Prostate gland (tissue), 2 donors: ENCODE results near the gene DSCAM.

ENCODE experiments used
- CTCF ChIP-seq, 4 experiments: fragments of 200-600 bp in 2 of 4; fragments of 450-650 bp in 2 of 4; sonication (generic) in 2 of 4; IDR thresholded peaks; 1 replicate in 3 of 4; 2 replicates in 1 of 4; pipeline ENCODE4 v1.5.1; 2016 to 2019; ENCODE audit warnings: antibody characterized with exemption in 4 of 4, mild to moderate bottlenecking in 2 of 4, moderate library complexity in 2 of 4
- POLR2A ChIP-seq: fragments of 450-650 bp; IDR thresholded peaks from one replicate; pipeline ENCODE4 v1.6.1; 2016; ENCODE audit warnings: antibody characterized with exemption, mild to moderate bottlenecking
- POLR2AphosphoS5 ChIP-seq: sonication (generic); formaldehyde crosslinking; IDR thresholded peaks from one replicate; pipeline ENCODE4 v1.6.1; 2017; ENCODE audit warnings: antibody characterized with exemption

GRCh38 chr21:39971956-39972355 lies 875.0 kb downstream of the DSCAM start:
- TF ChIP-seq POLR2AphosphoS5 (no peak), CTCF (IDR thresholded peaks at IDR 0.05) (no peak), POLR2A (no peak)
